Vagina (tissue), 2 donors: Measurements from ENCODE around the gene FLNB.

Experiments used
- POLR2A ChIP-seq, 2 donors: fragments of 450-650 bp; IDR thresholded peaks; one replicate each; pipeline ENCODE4 v1.6.1; 2017; ENCODE audit warnings: antibody characterized with exemption in 2 of 2, mild to moderate bottlenecking in 2 of 2, moderate library complexity in 2 of 2
- TF ChIP-seq, protein P1 (sequence below), 3 experiments: fragments of 450-650 bp in 2 of 3; fragments of 200-600 bp in 1 of 3; sonication (generic) in 1 of 3; IDR thresholded peaks; one replicate each; pipeline ENCODE4 v1.5.1; 2017 to 2019; ENCODE audit warnings: antibody characterized with exemption in 3 of 3, mild to moderate bottlenecking in 2 of 3, moderate library complexity in 2 of 3

DNA sequence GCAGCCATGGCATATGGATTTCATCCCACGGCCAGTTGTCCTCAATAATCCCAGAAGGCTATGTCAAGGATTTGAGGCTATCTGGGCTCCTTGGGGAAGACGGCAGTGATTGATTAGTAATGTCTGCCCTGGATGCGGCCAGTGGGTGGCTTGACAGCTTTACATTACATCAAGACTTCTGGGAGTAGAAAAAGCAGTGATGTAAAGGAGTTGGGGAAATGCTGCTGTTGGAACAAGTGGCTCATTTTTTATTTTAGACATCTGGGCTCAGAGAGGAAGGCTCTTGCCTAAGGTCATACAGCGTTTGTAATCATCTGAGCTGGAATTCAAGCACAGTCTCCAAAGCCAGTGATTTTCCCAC is 94.1 kb downstream of the FLNB start:
- TF ChIP-seq, protein P1, sequence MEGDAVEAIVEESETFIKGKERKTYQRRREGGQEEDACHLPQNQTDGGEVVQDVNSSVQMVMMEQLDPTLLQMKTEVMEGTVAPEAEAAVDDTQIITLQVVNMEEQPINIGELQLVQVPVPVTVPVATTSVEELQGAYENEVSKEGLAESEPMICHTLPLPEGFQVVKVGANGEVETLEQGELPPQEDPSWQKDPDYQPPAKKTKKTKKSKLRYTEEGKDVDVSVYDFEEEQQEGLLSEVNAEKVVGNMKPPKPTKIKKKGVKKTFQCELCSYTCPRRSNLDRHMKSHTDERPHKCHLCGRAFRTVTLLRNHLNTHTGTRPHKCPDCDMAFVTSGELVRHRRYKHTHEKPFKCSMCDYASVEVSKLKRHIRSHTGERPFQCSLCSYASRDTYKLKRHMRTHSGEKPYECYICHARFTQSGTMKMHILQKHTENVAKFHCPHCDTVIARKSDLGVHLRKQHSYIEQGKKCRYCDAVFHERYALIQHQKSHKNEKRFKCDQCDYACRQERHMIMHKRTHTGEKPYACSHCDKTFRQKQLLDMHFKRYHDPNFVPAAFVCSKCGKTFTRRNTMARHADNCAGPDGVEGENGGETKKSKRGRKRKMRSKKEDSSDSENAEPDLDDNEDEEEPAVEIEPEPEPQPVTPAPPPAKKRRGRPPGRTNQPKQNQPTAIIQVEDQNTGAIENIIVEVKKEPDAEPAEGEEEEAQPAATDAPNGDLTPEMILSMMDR (IDR thresholded peaks at IDR 0.05) = no peak
- no peak for TF ChIP-seq POLR2A (IDR thresholded peaks at IDR 0.05)
